SU-DHL-6 (cell line): ENCODE results near the gene CTDP1.

Experiments
- CTCF ChIP-seq: fragments of 200-600 bp; sonication (generic); IDR thresholded peaks from one replicate; pipeline ENCODE4 v1.5.1; 2017; ENCODE audit warnings: antibody characterized with exemption, mild to moderate bottlenecking, low read length, moderate library complexity; ENCODE audit not compliant: insufficient read depth, poor library complexity, severe bottlenecking
- EZH2phosphoT487 ChIP-seq: fragments of 200-600 bp; sonication (generic), shearing (Covaris generic); conservative IDR thresholded peaks from 2 replicates; pipeline ENCODE4 v1.6.1; 2018; ENCODE audit warnings: mild to moderate bottlenecking, antibody characterized with exemption, low read length, moderate library complexity, mixed read lengths

- TF ChIP-seq CTCF (no peak), EZH2phosphoT487 (no peak)
These were observed 106.2 kb downstream of the CTDP1 start for GRCh38 chr18:79785831-79786230.
